ENCODE results near the gene SYT2.

DNA sequence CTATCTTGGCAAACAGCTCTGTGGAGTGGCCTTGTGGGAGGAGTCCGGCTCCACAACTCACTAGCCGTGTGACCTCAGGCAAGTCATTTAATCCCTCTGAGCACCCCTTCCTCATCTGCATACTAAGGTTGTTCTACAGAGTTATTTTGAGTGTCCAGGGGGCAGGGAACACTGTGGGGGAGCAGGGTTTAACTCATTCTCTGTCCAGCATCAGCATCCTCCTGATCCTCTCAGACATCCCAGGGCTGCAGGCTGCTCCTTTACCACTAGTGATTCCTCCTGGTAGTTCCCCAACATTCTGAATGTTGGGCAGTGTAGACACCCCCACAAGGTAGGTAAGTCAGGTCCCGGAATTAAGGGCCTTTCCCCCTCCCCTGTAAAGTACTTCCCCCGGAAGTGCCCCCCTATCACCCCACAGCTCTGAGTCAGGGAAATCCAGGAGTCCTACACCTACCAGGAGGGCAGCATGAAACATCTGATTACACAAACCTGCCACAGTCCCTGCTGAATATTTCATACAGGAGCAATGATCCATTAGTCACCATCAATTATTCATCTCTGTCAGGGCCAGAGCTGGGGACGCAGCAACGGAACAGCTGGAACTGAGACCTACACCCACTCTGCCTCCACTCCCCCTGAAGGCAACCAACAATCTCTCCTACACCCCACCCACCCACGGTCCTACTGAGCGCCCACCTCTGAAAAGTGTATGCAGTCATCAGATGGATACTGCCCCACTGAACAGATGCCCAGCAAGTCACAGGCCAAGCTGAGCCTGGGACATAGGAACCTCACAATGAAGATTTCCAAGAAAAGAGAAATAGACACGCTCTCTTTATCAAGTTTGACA is 20.5 kb downstream of the SYT2 start:
- TF ChIP-seq ZNF263 (CRISPR knock-in tag; IDR thresholded peaks at IDR 0.05; ENCODE audit: low read depth), result no peak
- TF ChIP-seq, protein P1, sequence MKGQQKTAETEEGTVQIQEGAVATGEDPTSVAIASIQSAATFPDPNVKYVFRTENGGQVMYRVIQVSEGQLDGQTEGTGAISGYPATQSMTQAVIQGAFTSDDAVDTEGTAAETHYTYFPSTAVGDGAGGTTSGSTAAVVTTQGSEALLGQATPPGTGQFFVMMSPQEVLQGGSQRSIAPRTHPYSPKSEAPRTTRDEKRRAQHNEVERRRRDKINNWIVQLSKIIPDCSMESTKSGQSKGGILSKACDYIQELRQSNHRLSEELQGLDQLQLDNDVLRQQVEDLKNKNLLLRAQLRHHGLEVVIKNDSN (CRISPR knock-in tag; IDR thresholded peaks at IDR 0.05), result no peak
- TF ChIP-seq, protein P2, sequence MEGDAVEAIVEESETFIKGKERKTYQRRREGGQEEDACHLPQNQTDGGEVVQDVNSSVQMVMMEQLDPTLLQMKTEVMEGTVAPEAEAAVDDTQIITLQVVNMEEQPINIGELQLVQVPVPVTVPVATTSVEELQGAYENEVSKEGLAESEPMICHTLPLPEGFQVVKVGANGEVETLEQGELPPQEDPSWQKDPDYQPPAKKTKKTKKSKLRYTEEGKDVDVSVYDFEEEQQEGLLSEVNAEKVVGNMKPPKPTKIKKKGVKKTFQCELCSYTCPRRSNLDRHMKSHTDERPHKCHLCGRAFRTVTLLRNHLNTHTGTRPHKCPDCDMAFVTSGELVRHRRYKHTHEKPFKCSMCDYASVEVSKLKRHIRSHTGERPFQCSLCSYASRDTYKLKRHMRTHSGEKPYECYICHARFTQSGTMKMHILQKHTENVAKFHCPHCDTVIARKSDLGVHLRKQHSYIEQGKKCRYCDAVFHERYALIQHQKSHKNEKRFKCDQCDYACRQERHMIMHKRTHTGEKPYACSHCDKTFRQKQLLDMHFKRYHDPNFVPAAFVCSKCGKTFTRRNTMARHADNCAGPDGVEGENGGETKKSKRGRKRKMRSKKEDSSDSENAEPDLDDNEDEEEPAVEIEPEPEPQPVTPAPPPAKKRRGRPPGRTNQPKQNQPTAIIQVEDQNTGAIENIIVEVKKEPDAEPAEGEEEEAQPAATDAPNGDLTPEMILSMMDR (IDR thresholded peaks at IDR 0.05), result no peak
- TF ChIP-seq, protein P3, sequence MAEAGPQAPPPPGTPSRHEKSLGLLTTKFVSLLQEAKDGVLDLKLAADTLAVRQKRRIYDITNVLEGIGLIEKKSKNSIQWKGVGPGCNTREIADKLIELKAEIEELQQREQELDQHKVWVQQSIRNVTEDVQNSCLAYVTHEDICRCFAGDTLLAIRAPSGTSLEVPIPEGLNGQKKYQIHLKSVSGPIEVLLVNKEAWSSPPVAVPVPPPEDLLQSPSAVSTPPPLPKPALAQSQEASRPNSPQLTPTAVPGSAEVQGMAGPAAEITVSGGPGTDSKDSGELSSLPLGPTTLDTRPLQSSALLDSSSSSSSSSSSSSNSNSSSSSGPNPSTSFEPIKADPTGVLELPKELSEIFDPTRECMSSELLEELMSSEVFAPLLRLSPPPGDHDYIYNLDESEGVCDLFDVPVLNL (CRISPR knock-in tag; IDR thresholded peaks at IDR 0.05; ENCODE audit: borderline replicate concordance, low read depth), result no peak
- TF ChIP-seq, protein P4, sequence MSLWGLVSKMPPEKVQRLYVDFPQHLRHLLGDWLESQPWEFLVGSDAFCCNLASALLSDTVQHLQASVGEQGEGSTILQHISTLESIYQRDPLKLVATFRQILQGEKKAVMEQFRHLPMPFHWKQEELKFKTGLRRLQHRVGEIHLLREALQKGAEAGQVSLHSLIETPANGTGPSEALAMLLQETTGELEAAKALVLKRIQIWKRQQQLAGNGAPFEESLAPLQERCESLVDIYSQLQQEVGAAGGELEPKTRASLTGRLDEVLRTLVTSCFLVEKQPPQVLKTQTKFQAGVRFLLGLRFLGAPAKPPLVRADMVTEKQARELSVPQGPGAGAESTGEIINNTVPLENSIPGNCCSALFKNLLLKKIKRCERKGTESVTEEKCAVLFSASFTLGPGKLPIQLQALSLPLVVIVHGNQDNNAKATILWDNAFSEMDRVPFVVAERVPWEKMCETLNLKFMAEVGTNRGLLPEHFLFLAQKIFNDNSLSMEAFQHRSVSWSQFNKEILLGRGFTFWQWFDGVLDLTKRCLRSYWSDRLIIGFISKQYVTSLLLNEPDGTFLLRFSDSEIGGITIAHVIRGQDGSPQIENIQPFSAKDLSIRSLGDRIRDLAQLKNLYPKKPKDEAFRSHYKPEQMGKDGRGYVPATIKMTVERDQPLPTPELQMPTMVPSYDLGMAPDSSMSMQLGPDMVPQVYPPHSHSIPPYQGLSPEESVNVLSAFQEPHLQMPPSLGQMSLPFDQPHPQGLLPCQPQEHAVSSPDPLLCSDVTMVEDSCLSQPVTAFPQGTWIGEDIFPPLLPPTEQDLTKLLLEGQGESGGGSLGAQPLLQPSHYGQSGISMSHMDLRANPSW (CRISPR knock-in tag; conservative IDR thresholded peaks at IDR 0.05; ENCODE audit: low read depth), result no peak
- no peak for TF ChIP-seq SP1 (CRISPR knock-in tag; conservative IDR thresholded peaks at IDR 0.05)
- TF ChIP-seq, protein P5, sequence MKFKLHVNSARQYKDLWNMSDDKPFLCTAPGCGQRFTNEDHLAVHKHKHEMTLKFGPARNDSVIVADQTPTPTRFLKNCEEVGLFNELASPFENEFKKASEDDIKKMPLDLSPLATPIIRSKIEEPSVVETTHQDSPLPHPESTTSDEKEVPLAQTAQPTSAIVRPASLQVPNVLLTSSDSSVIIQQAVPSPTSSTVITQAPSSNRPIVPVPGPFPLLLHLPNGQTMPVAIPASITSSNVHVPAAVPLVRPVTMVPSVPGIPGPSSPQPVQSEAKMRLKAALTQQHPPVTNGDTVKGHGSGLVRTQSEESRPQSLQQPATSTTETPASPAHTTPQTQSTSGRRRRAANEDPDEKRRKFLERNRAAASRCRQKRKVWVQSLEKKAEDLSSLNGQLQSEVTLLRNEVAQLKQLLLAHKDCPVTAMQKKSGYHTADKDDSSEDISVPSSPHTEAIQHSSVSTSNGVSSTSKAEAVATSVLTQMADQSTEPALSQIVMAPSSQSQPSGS (CRISPR knock-in tag; IDR thresholded peaks at IDR 0.05; ENCODE audit: borderline replicate concordance, low read depth), result no peak
- TF ChIP-seq, protein P6, sequence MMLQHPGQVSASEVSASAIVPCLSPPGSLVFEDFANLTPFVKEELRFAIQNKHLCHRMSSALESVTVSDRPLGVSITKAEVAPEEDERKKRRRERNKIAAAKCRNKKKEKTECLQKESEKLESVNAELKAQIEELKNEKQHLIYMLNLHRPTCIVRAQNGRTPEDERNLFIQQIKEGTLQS (CRISPR knock-in tag; conservative IDR thresholded peaks at IDR 0.05), result no peak
- TF ChIP-seq ELF4 (CRISPR knock-in tag; IDR thresholded peaks at IDR 0.05; ENCODE audit: low read depth), result no peak
- no peak for TF ChIP-seq NFE2L1 (CRISPR knock-in tag; IDR thresholded peaks at IDR 0.05)
- no peak for TF ChIP-seq ZNF423 (CRISPR knock-in tag; IDR thresholded peaks at IDR 0.05)
- TF ChIP-seq ZNF232 (CRISPR knock-in tag; IDR thresholded peaks at IDR 0.05), result no peak
- TF ChIP-seq, protein P7, sequence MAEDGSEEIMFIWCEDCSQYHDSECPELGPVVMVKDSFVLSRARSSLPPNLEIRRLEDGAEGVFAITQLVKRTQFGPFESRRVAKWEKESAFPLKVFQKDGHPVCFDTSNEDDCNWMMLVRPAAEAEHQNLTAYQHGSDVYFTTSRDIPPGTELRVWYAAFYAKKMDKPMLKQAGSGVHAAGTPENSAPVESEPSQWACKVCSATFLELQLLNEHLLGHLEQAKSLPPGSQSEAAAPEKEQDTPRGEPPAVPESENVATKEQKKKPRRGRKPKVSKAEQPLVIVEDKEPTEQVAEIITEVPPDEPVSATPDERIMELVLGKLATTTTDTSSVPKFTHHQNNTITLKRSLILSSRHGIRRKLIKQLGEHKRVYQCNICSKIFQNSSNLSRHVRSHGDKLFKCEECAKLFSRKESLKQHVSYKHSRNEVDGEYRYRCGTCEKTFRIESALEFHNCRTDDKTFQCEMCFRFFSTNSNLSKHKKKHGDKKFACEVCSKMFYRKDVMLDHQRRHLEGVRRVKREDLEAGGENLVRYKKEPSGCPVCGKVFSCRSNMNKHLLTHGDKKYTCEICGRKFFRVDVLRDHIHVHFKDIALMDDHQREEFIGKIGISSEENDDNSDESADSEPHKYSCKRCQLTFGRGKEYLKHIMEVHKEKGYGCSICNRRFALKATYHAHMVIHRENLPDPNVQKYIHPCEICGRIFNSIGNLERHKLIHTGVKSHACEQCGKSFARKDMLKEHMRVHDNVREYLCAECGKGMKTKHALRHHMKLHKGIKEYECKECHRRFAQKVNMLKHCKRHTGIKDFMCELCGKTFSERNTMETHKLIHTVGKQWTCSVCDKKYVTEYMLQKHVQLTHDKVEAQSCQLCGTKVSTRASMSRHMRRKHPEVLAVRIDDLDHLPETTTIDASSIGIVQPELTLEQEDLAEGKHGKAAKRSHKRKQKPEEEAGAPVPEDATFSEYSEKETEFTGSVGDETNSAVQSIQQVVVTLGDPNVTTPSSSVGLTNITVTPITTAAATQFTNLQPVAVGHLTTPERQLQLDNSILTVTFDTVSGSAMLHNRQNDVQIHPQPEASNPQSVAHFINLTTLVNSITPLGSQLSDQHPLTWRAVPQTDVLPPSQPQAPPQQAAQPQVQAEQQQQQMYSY (CRISPR knock-in tag; IDR thresholded peaks at IDR 0.05), result no peak
- no peak for TF ChIP-seq FOXP1 (CRISPR knock-in tag; IDR thresholded peaks at IDR 0.05; ENCODE audit: borderline replicate concordance)

Measured in WTC11 (cell line).